Dermis microvascular lymphatic vessel endothelial cell (primary cell): ENCODE results near the gene FEV. TPM values are rescaled to one million over a fixed set of nuclear protein-coding genes. Genes with fewer than 3 reads are reported as not detected.

Source experiments
- DNase-seq, 2 donors: peaks; one replicate each; pipeline versions ENCODE4 v3.0.0 to v3.0.0-alpha.2; 2010; ENCODE audit warnings: low read depth in 2 of 2
- total RNA-seq: library from RNA; depleted of rRNA; stranded (reverse); fragments of >200 nt; gene quantifications from 2 replicates; pipeline ENCODE4 v1.2.1, GENCODE V29; 2014

Gene FEV
- total RNA-seq, 1 donor from 2014 or later, result not detected

DNA sequence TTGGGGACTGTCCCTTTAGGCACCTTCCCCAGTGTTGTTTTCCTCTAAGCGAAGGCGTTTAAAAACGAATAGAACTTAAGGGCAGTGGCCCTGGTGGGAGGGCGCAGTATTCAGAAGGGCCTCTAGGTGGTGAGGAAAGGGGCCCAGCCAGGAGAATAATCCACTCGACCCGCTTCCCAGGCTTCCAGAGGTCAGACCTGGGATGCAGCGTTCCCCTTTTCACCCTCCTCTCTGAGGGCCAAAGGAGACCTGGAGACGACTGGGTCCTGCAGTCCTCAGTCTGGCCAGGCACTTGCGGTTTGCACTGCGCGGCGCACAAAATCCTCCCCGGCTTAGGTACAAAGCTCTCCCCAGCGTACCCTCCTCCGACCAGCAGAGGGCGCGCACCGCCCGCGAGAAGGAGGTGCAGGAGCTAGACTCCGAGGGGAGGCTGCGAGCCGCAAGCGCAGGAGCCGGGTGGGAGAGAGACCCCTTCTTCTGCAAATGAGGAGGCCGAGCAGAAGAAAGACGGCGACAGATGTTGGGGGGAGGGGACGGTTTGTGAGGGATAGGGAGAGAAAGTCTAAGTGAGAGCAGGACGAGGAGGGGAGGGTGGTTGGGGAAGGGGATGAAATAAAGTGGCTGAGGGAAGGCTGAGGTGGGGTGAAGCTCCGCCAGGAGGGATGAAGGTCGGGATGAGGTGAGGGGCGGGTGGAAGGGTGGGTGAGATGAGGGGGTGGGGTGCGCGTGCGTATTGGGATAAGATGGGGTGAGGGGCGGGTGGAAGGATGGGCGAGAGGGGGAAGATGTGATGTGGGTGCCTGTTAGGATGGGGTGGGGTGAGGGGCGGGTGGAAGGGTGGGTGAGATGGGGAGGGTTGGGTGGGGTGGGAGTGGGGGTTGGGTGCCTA is 4.9 kb downstream of the FEV start:
- DNase-seq, result peak; percentile 55 to 78

DNA sequence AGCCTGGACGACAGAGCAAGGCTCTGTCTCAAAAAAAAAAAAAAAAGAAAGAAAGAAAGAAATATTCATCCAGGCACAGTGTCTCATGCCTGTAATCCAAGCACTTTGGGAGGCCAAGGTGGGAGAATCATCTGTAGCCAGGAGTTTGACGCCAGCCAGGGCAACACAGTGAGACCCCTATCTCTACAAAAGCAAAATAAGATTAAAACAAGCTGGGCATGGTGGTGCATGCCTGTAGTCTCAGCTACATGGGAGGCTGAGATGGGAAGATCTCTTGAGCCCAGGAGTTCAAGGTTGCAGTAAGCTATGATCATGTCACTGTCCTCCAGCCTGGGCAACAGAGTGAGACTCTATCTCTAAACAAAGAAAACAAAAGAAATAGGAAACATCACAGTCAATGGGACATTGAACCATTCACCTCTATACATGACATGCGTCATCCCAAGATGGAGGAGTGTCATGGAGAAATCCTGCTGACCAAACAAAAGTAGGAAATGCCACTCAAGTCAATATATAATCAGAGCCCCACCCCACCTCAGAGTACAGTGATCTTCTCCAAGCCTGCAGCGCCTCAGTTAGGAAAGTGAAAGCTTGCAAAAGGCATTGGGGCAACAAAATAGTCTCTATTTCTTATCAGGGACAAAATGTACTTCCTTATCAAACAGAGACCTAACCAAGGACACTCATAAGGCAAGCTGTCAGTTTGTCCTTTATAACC is 9.8 kb downstream of the FEV start:
- DNase-seq, result no peak

DNA sequence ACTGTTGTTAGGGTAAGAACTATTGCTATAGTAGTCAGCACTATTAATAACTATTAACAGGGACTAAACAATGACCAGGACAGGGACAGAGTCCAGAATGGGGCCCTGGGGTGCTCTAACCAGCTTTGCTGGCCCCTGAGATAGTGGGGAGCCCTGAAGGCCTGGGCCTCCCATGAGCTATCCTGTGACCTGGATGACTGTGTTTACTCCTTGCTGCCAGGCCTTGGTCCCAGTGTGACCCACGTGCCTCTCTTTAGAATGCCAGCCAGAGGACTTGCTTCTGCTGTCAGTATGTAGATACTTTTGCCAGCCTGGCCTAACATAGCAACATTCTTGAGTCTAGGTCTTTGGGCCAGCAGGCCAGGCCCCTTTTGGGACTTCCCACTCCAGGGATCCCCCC is 14.1 kb downstream of the FEV start:
- DNase-seq, result no peak

DNA sequence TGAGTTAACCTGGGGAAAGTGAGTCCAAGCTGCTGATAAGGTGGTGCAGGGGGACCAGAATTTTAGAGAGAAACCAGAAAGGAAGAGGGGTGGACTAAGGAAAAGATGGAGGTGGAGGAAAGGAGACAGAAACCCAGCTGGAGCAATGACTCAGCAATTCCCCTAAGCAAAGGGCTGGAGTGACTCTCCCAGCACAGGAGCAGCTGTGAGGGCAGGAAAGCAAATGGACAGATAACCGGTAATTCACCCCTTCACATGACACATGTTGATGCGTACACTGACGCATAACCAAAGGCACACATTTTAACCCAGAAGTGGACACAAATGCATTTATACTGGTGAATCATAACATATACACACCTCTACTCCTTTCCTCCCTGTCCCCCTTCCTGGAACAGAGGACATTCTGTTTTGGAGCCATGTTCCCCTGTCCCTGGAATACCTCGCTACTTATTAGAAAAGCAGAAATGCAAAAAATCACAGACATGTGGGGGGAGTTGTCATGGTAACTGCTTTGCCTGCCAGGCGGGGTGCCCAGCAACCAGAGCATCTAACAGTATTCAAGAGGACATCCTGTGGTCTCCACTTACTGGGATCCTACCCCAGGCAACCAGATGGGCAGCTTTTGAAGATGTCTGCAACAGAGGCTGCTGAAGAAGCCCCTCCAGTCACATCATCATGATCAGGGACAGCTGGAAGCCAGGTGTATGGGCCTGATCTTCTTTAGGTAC is 20.8 kb downstream of the FEV start:
- DNase-seq, result no peak

DNA sequence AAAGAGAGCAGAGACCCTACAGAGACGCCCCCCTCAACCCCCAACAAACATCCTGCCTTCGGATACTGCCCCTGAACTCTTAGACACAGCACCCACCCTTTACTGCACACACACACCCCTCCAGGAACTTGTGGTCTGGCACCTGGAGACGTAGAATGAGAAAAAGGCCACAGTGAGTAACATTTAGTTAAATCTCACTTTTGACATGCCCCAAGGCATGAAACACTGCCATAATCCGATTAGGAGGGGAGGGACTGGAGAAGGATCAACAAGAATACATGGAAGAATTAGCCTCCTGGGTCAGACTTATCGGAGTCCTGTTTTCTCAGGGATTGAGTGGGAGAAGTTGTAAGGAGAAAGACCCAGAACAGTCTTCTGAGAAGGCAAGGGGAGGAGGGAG is 21.4 kb downstream of the FEV start:
- no peak for DNase-seq

DNA sequence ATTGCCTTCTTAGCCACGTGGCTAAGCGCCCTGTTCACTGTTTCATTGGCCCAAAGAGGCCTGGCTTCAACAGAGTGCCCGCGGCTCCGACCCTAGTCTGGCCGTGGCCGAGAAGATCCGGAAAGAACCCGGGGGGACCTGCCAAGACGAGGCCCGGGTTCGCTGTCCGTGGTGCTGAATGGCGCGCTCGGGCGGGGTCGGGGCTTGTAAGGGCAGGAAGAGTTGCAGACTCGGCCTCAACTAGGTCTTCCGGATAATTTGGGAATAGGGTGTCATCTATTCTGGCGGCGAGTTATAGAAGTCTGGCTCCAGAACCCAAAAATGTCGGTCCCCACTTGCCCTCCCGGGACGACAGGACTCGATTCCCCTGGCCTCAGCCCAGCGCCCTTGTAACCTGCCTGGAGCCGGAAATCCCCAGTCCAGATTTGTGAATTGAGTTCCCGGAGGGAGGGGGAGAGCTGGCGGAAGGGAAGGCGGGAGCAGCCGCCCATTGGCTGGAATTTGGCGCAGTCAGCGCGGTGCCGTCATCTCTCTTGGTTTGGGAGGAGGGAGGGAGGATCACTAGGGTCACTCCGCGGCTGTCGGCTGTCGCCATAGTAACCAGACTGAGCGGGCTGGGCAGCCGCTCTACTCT is 22.0 kb downstream of the FEV start:
- DNase-seq, result peak in 1 of 2 donors; percentile 49

DNA sequence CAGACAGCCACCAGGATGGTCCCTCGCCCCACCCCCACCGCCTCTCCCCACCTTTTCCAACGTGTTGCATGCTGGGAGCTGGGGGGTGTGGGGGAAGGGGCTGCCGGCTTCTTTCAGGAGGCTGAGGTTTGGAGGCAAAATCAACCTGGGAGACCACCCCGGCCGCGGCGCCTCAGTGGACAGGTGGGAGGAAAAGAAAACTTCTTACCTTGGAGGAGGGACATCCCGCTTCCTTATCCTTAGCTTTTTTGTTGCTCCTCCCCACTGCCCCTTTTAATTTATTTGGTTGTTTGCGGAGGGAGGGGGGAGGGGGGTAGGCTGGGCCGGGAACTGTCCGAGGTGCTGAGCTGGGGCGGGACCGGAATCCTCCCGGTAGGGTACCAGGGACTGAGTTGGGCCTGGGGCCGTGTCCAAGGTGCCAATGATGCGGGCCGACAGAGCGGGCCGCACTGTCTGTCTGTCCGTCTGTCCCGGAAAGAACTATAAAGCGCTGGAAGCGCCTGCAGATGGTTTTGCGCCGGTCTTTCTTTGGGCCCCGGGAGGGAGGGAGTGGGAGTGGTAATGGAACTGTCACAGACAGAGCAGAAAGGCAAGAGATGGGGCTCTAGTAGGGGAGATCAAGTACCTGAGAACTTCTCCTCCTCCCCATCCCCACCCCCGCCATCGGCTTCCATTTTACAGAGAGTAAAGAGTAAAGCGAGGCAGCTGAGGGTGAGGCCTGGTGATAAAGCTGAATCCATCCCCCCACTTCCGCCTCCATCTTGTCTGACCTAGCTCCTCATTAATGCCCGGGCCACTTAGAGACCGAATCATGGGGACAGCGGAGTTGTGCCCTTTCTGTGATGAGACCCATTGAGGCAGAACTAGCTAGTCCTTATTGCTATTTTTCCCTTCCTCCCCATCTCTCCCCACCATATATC is 23.1 kb downstream of the FEV start:
- no peak for DNase-seq

DNA sequence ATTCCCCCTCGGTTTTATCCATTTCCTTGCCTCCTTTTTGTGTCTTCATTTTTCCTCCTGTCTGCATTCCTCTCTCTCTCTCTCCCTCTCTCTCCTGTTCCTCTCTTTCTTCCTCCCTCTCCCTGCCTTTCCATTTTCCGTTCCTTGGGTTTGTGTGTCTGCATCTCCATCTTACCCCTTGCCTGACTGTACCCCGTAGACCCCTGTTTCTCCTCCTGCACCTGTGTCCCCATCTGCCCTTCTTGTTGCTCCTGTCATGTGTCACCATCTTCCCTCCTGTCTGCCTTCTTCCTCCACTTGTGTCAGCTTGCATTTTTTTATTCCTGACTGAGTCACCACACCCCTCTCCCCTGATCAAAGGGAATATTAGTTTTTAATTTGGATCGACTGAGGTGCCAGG is 23.8 kb downstream of the FEV start:
- no peak for DNase-seq

DNA sequence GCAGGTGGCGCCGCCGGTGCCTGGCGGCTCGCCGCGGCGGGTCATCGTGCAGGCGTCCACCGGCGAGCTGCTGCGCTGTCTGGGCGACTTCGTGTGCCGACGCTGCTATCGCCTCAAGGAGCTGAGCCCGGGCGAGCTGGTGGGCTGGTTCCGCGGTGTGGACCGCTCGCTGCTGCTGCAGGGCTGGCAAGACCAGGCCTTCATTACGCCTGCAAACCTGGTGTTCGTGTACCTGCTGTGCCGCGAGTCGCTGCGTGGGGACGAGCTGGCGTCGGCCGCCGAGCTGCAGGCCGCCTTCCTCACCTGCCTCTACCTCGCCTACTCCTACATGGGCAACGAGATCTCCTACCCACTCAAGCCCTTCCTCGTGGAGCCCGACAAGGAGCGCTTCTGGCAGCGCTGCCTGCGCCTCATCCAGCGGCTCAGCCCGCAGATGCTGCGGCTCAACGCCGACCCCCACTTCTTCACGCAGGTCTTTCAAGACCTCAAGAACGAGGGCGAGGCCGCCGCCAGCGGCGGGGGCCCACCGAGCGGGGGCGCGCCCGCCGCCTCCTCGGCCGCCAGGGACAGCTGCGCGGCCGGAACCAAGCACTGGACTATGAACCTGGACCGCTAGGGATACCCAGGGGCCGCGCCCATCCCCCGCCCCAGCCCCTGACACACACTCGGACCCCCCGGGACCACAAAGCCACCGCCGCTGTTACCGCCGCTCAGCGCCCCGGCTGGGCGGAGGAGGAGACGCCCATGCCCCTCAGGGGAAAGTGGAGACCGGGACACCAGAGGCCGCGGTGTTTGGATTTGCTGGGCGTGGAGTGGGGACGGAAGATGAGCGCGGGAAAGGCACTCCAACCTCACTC is 24.4 kb downstream of the FEV start:
- no peak for DNase-seq

DNA sequence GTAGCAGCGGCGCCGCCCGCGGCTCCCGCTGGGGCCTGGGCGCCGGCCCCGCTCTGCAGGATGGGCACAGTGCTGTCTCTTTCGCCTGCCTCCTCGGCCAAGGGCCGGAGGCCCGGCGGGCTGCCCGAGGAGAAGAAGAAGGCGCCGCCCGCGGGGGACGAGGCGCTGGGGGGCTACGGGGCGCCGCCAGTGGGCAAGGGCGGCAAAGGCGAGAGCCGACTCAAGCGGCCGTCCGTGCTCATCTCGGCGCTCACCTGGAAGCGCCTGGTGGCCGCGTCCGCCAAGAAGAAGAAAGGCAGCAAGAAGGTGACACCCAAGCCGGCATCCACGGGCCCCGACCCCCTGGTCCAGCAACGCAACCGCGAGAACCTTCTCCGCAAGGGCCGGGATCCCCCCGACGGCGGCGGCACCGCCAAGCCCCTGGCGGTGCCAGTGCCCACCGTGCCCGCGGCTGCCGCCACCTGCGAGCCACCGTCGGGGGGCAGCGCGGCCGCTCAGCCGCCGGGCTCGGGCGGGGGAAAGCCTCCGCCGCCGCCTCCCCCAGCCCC is 25.1 kb downstream of the FEV start:
- no peak for DNase-seq

DNA sequence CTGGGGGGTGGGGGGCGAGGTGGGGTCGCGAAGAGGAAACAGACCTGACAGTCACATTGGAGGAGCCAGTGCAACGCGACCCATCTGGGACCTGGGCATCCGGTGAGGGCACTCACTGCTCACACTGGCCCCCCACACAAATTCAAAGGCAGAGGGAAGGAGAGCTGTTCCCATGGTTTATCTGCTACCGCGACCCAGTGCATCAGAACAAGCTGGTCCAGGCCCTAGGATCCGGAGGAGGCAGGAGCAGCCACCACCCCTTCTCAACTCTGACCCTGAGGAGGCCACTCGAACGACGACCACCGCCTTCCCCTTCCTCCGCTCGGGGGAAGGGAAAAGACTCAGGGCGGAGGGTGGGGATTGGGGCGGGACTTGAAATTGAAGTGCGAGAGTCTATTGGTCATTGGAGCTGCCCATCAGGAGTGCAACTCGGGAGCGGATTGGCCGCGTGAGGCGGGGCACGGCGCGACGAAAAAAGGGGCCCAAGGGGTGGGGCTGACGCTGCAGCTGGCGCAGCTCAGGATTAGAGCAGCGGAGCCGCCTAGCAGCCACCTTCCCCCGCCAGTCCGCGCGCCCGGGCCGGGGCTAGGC is 25.7 kb downstream of the FEV start, which contains the start of gene CDK5R2:
TSS of gene CDK5R2 (plus strand) at position 526 of the 591 bp plus-strand sequence. CDS start 155 bp downstream, outside the sequence.
- peak; percentile 52 to 73 for DNase-seq

DNA sequence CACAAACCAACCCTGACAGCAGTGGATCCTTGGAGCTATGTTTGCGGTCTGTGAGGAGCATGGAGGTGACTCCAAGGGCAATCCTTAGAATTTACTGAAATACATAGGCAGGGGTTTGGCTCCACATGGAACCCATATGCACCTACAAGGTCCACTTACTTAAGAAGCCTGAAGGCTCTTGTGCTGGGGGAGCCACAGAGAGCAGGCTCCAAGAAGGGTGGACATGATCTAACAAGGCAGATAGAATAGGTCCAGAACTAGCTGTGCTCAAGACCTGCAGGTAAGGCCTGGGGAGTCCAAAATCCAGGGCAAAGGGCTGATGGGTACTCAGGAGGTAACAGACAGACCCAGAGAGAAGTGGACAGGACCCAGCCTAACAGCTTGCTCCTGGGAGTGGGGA is 26.7 kb downstream of the FEV start:
- no peak for DNase-seq

DNA sequence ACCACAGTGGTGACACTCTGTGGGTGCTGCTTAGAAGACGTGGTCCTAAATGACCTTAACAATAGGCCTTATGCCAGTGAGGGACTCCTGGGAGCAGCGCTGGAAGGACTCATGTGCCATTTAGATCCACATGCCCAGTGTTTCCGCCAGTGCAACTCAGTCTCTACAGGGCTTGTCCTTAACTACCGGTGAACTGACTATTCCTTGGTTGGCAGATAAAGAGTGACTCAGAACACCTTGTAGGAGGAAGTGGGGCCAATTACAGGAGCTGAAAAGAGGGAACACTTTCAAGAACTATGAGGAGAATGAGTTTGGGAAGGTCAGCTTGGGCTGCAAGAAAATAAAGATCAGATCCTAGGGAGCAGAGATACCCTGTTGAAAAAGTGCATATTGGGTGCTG is 27.3 kb downstream of the FEV start:
- no peak for DNase-seq

DNA sequence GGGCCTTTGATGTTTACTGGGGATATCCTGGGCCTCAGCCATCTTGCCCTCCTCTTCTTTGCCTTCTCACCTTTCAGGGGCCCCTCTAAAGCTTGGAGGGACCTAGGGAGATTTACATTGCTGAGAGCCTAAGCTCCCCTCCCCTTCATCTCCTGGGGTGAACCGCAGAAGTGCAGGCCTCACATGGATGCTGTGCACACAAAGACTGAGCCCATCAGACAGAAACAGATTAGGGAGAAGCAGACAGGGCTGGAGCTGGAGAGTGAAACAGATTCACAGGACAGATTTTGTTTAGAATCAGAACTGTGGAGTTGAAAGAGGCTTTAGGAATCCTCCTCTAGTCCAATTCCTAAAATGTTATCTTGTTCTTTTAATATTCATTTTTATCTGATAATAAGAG is 28.9 kb downstream of the FEV start:
- DNase-seq, result no peak

DNA sequence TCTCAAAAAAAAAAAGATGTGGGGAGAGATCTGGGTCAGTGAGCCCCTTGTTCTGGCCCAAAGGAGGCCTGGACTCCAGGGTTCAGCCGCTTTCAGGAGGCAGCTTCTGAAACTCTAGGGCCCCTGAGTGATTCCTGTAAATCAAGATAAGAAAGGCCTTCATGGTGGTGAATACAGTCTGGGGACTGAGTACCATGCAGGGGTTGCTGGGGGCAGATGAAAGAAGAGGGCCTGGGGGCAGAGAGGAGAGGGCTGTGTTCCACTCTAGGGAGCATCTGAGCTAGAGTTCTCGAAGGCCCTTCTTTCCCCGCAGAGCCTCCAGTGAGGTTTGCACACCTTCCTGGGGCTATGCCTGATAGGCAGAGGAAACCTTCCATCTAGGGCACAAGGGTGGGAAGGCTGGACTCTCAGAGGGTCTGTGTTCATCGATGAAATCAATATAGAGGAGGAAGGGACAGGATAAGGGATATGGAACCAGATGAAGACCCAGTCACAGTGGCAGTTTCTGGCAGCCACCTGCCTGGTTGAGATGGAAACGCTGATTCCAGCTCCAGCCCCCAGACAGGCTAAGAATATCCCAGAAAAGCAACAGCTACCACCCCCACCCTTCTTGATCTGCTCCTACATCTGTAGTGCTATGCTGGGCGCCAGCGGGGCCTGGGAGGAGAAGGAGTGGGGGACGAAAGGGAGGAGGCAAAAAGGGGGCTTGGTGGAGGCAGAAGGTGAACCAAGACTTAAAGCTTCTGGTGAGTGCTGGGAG is 30.3 kb downstream of the FEV start:
- no peak for DNase-seq

DNA sequence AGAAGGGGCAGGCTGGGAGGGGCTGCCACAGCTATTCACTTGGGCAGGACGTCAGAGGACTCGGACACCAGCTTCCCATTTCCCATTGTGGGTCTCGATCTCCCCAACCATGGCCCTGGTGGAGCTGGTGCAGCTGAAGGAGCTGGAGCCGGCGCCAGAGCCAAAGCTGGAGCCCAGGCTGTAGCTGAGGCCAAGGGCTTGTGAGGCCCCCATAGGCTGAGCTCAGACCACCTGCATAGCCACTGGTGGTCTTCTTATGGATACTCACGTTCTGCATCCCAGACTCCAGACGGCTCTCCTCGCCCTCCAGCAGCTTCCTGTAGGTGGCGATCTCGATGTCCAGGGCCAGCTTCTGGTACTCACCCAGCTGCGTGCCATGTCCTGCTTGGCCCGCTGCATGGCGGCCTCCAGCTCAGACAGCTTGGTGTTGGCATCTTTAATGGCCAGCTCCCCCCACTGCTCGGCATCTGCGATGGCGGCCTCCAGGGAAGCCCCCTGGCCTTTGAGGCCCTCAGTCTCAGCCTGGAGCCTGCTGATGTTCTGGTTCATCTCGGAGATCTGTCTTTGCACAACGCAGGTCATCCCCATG is 31.5 kb downstream of the FEV start:
- DNase-seq, result no peak

DNA sequence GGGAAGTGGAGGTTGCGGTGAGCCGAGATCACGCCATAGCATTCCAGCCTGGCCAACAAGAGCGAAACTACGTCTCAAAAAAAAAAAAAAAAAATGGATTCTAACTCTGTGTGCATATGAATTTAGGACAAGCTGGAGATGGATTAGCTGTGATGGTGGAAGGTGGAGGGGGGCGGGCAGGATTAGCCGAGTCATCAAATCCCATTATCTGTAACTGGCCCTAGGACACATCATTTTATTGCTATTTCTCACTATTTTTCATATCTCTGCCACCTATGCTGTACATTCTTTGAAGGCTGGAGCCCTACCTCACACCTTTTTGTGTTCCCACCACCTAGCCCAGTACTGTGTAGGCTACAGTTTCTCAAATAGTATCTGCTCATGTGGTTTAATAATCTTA is 32.8 kb downstream of the FEV start:
- DNase-seq, result no peak

DNA sequence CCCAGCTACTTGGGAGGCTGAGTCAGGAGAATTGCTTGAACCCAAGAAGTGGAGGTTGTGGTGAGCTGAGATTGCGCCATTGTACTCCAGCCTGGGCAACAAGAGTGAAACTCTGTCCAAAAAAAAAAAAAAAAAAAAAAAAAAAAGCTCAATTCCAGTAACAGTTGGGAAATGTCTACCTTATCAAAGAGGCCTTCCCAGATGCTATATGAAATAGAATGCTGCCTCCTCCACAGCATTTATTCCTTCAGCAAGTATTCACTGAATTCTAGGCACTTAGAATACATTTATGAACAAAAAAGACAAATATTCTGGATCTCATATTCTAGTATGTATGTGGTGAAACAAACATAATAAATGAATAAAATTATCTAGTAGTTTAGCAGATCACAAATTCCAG is 38.4 kb downstream of the FEV start:
- no peak for DNase-seq
